GM19467 (cell line): ENCODE results near the gene NISCH.

Experiments
- ATAC-seq: cut with Tn5 transposase; IDR thresholded peaks from one replicate; pipeline ENCODE4 v1.9.1; 2021; ENCODE audit warnings: mild to moderate bottlenecking, moderate library complexity; ENCODE audit not compliant: unreplicated experiment

Gene NISCH

GRCh38 chr3:52455283-52456168 is at the start of gene NISCH:
NISCH (plus strand) TSS chr3:52455604; CDS start chr3:52455642, 38 bp downstream.
- peak; percentile 59 for ATAC-seq

- ATAC-seq, result no peak
These were observed 49.2 kb upstream of the NISCH start for GRCh38 chr3:52406231-52406661.

- ATAC-seq, result no peak
These were observed 48.5 kb upstream of the NISCH start for GRCh38 chr3:52406791-52407510.

GRCh38 chr3:52407779-52408178 is 47.6 kb upstream of the NISCH start:
- no peak for ATAC-seq

- ATAC-seq, result no peak
These were observed 46.9 kb upstream of the NISCH start for GRCh38 chr3:52408466-52408865.

GRCh38 chr3:52415800-52416199 is 39.6 kb upstream of the NISCH start:
- ATAC-seq, result no peak

GRCh38 chr3:52420388-52420787 is 35.0 kb upstream of the NISCH start:
- ATAC-seq, result no peak

- ATAC-seq, result no peak
These were observed 32.7 kb upstream of the NISCH start for GRCh38 chr3:52422669-52423068.

GRCh38 chr3:52423173-52423572 is 32.2 kb upstream of the NISCH start:
- no peak for ATAC-seq

GRCh38 chr3:52428151-52429005 is 27.0 kb upstream of the NISCH start:
- no peak for ATAC-seq

- no peak for ATAC-seq
These were observed 26.4 kb upstream of the NISCH start for GRCh38 chr3:52429031-52429430.

- ATAC-seq, result no peak
These were observed 25.5 kb upstream of the NISCH start for GRCh38 chr3:52429779-52430415.

- ATAC-seq, result no peak
These were observed 25.0 kb upstream of the NISCH start for GRCh38 chr3:52430416-52430810.

GRCh38 chr3:52431459-52432223 is 23.8 kb upstream of the NISCH start:
- no peak for ATAC-seq

- ATAC-seq, result no peak
These were observed 23.2 kb upstream of the NISCH start for GRCh38 chr3:52432225-52432624.

- no peak for ATAC-seq
These were observed 22.7 kb upstream of the NISCH start for GRCh38 chr3:52432691-52433141.

- no peak for ATAC-seq
These were observed 21.9 kb upstream of the NISCH start for GRCh38 chr3:52433328-52433995.

GRCh38 chr3:52433996-52434479 is 21.4 kb upstream of the NISCH start:
- ATAC-seq, result no peak

GRCh38 chr3:52434491-52435115 is 20.8 kb upstream of the NISCH start:
- no peak for ATAC-seq
